ENCODE results near the gene SLIT1.
A peak's percentile ranks its signal among the peaks of the same experiment; 100 is the strongest.
"Not testable (repeated sequence)": the region's sequence is repeated elsewhere in the genome, so short reads cannot be mapped to it uniquely, and the experiment has no call there.

The SLIT1 gene

DNA sequence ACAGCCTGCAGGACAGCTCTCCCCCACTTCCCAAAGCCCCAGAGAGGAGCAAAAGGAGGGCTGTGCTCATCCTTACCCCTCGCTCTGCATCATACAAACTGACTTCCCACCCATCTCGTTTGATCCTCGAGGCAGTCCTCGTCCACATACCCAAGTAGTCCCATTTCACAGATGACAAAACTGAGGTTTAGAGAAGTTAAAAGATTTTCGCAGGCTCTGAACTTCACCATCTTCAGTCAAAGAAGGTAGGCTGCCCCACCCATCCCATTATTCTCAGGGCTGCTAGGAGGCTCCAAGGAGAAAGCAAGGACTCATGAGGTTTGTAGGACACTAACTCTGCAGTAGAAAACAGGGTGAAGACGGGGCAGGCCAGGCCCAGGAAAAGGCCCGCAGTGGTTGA, 147.1 kb downstream of the SLIT1 start:
- DNase-seq: no peak

GRCh38 chr10:97037365-97038361, 148.1 kb downstream of the SLIT1 start:
- peak; percentile 61 to 80 for DNase-seq

- DNase-seq: no peak
Measured at GRCh38 chr10:97034958-97035769, 150.6 kb downstream of the SLIT1 start.

GRCh38 chr10:97034301-97034700, 151.5 kb downstream of the SLIT1 start:
- no peak for DNase-seq

DNA sequence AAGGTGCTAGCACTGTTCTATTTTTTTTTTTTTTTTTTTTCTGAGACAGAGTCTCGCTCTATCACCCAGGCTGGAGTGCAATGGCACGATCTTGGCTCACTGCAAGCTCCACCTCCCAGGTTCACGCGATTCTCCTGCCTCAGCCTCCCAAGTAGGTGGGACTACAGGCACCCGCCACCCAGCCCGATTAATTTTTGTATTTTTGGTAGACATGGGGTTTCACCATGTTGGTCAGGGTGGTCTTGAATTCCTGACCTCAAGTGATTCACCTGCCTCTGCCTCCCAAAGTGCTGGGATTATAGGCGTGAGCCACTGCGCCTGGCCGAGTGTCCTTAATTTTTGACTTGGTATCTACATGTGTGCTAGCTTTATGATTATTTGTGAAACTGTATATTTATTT, 151.9 kb downstream of the SLIT1 start:
- DNase-seq: not testable (repeated sequence)

GRCh38 chr10:97032624-97033023, 153.1 kb downstream of the SLIT1 start:
- no peak for DNase-seq

DNA sequence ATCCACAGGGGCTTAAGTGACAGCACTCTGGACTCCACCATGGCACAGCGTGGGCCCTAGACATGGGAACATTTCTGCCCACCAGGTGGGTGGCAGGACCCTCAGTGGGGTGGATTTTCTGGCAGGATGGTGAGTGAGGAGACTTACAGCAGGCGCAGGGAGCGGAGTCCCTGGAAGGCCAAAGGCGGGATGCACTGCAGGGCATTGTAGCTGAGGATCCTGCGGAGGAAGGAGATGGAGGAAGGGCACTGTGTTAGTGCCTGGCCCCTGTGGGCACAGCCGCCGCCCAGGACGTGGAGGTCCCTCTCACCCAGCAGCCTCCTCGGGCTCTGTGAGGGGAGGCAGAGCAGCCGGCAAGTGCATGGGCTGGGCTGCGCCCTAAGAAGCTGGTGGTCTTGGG, 154.3 kb downstream of the SLIT1 start:
- no peak for DNase-seq

DNA sequence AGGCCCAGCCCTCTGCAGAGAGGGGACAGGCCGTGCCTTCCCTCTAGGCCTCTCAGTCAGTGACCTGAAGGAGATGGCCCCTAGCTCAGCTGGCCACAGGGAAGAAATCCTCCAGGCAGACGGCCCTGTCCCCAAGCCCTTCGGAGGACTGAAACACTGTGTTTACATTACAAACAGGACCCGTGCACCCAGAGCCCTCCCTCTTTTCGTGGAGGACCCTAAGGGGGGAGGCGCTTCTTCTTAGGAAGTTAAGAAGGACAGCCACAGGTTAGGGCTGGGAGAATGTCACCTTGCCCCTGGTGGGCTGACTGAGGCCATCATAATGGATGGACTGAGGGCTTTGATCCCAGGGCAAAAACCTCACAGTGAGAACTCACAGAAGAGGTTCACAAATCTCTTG, 154.9 kb downstream of the SLIT1 start:
- no peak for DNase-seq

GRCh38 chr10:97029271-97029670, 156.5 kb downstream of the SLIT1 start:
- DNase-seq: no peak

- DNase-seq: no peak
Measured at GRCh38 chr10:97028832-97029178, 157.0 kb downstream of the SLIT1 start.

DNA sequence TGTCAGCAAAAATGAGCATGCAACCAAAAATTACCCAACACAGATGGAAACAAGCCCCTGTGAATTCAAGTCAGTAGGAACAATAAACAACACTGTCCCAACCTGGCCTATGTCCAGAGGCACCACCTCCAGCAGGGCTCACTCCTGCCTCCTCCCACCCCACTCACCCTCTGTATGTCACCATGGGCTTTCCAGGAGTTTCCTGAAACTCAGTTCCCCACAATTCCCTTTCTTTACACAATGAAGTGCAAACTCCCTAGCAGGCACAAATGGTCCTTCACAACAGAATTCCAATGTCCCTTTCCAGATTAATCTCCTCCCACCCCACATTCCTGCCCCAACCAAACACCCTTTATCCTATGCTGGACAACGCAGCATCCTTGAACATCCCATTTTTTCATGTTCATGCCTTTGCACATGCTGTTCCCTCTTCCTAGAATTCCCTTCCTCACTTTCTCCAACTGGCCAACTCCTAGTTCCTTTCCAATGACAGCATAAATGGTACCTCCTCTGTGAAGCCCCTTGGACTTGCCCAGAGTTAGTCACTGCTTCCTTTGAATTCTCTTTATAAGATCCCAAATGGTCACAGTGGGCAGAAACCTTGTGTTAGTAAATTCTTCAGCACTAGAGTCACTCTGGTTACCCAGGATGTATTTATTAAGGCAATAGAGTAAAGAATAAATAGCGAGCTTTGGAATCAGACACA, 157.5 kb downstream of the SLIT1 start:
- DNase-seq: no peak

DNA sequence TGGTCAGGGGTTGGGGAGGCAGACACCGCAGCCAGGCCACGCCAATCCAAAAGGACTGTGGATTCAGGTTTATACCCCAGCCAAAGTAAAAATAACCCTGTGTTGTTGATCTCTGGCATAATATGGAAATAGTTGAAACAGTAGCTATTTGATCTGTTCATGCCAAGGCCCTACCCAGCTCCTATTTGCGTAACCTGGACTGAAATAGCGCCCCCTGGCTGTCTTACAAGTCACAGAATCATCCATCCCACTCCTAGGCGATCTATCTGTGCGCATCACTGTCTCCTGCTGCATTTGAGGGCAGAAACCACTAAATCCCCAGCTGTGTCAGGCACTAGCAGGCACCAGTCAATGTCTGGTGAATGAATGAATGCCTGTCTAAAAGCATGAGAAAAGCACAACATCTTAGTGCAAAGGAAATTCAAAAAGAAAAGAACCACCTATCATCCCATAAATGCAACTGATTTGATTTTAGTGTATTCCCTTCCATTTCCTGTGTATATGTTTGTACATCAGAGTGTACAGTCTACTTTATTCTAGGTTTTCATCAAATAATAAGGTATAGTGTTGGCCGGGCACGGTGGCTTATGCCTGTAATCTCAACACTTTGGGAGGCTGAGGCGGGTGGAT, 160.0 kb downstream of the SLIT1 start:
- DNase-seq: peak in 1 of 2 experiments; percentile 45

GRCh38 chr10:97024168-97025073, 161.3 kb downstream of the SLIT1 start:
- DNase-seq: no peak

- DNase-seq: no peak
Measured at GRCh38 chr10:97023401-97024167, 162.2 kb downstream of the SLIT1 start.

DNA sequence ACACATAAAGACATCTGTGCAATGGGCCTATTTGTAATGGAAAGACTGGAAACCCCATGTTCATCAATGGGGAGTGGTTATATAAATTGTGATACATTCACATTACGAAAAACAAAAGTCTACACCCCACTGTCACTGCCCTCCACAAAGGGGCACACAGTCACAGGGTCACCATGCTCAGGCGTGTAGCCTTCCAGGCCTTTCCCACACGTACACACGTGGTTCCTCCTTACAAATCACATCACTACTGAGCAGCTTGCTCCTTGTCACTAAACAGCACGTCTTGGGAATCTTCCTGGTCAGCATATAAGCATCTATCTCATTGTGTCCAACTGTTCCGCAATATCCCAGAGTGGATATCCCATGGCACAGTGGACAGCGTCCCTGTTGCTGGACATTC, 163.1 kb downstream of the SLIT1 start:
- DNase-seq: no peak

- DNase-seq: no peak
Measured at GRCh38 chr10:97020452-97021400, 165.0 kb downstream of the SLIT1 start.

- DNase-seq: no peak
Measured at GRCh38 chr10:97019213-97019844, 166.4 kb downstream of the SLIT1 start.

- DNase-seq: no peak
Measured at GRCh38 chr10:97018251-97019212, 167.2 kb downstream of the SLIT1 start.
